ENCODE results near the gene C2orf72.
"Not testable (repeated sequence)": the region's sequence is repeated elsewhere in the genome, so short reads cannot be mapped to it uniquely, and the experiment has no call there.

C2orf72 gene

DNA sequence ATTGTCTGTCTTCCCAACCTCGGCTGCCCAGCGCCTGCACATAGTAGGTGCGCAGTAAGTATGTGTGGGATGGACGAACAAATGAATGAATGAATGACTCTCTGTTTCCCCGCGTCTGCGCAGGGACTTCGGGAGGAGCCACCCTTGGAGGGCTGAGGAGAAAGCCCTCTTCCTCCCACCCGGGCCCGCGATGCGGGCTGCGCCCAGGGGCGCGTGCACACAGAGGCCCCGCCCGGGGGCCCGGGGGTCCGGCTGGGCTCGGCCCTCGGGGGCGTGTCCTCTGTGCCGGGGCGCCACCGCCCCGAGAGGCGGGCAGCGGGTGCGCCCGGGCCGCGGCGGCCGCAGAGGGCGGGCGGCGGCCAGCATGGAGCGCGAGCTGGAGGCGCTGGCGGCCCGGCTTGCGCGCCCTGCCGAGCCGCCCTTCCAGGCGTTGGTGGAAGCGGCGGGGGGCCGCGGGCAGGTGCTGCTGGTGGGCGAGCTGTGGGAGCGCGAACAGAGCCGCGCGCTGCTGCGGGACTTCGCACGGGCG, at the start of gene C2orf72:
Gene C2orf72 (plus strand): TSS at position 322 of the 529 bp plus-strand sequence. CDS start 43 bp downstream, at position 365.
- no peak for DNase-seq

- no peak for DNase-seq
Measured at GRCh38 chr2:230989731-230990130, 47.6 kb upstream of the C2orf72 start.

DNA sequence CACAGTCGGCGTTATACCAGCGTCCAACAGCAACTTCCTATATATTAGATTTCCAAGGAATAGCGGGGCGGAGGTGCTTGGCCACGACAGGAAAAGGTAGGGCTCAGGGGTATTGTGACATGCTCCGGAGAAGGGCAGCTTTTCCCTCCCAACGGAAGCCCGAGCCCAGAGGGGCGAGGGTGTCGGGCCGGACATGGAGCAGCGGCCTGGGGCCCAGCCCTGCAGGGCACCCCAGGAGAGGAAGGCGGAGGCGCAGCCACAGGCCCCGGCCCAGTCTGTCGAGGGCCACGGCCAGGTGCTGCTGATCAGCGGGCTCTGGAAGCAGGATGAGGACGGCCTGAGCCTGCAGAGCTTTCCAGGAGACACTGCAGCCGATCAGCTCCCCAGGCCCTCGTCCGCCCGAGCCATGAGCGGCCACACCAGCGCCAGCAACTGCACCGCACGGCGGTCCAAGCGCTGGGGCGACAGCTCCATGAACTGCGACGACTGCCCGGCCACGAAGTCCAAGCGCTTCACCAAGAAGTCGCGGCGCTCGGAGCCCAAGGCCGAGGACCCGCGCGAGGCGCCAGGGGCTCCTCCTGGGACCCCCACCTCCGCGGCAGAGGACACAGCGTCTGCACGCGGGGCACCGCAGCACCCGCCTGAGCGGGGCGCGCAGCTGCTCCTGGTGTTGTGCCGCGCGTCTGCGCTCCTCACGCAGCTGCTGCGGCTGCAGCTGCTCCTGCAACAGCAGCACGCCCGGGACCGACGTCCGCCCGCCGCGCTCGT, 47.0 kb upstream of the C2orf72 start:
- no peak for DNase-seq

DNA sequence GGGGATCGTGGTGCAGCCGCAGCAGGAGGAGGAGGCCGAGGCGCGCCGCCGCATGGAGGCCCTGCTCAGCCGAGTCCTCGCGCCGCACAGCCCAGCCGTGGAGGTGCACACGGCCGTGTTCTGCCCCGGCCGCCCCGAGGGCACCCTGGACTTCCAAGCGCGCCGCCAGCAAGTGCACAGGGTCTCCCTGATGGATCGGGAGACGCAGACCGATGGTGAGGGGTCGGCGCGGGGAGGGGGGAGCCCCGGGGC, 46.5 kb upstream of the C2orf72 start:
- no peak for DNase-seq

GRCh38 chr2:230991598-230991997, 45.7 kb upstream of the C2orf72 start:
- no peak for DNase-seq

DNA sequence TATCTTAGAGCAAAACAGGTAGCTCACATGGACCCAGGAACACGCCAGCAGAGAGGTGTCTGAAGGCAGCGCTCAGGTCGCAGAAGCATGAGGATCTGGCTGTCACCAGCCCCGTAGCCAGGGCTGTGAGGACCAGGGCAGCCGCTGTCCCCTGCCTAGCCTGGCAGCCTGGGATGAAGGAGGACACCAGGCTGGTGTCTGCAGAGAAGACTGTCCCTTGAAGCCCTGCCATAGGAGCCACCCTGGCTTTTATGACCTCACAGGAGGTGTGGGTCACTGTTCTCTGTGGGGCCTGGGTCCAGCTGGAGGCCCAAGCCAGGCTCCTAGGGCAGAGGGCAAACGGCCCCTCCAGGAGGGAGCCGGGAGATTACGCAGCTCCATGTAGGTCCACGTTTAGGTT, 41.5 kb upstream of the C2orf72 start, which contains the start of gene SPATA3:
Gene SPATA3 (plus strand): TSS at position 301 of the 400 bp plus-strand sequence. CDS start 113 bp downstream, outside the sequence.
- DNase-seq = no peak

DNA sequence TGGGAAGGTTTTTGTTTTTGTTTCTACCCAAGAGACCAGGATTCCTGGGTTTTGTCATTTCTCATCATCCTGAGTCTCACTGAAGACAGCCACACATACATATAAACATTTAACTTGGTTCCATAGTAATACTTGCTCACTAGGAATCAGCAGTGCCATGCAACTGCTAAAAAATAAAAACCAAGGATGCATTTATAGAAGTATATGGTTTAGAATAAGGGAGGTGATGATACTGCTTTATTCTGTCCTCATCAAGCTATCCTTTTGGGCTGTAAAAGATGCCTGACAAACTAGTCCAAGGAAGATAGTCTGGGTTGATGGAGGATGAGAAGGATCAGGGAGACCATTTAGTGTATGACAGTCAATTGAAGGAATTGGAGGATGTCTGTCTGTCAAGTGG, 40.7 kb upstream of the C2orf72 start:
- DNase-seq = no peak

DNA sequence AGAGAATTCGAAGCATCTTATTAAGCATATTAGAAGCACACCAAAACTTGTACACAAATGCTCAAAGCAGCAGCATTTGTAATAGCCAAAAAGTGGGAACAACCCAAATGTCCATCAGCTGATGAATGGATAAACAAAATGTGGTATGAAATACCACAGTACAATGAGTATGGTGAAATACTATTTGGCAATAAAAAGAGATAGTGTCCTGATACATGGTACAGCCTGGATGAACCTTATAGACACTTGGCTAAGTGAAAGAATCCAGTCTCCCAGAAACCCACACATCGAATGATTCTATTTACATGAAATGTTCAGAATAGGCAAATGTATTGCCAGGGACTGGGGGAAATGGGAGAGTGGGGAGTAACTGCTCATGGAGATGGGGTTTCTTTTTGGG, 38.4 kb upstream of the C2orf72 start:
- no peak for DNase-seq

DNA sequence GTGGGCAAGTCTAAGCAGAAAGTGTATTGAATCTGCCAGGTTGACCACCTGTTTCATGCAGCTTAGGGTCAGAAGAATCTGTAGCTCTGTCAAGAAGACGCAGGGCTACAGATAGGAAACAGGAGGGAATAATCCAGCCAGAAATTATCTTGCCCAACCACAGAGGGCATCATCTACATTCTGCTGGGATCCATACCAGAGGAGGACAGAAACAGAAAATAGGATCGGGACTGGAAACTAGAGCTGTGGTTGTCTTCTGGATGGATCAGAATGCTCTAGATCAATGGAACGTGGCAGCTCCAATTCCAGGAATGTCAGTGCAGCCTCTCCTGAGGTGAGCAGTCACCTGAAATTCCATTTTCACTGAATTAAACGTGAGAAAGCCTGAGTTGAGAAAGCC, 37.8 kb upstream of the C2orf72 start:
- no peak for DNase-seq

- peak; percentile 29 for DNase-seq
Measured at GRCh38 chr2:231000211-231000904, 37.0 kb upstream of the C2orf72 start.

- no peak for DNase-seq
Measured at GRCh38 chr2:231001036-231001435, 36.3 kb upstream of the C2orf72 start.

DNA sequence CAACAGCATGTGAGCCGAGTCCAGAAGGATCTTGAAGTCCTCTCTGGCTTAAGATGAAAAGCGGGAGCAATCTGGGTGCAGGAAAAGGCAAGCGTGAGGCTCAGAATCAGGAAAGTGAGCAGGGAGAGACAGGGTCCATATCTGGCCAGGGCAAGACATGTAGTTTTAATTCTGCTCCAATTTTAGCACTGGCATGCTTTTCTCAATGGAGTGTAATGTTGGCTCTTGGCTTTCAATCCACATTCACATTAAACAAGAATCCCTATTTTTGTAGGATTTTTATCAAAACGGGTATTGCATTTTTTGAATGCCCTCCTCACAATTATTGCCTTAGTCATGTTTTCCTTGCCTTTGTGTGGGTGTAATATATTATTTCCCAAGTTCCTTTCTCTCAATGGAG, 35.4 kb upstream of the C2orf72 start:
- DNase-seq = no peak

DNA sequence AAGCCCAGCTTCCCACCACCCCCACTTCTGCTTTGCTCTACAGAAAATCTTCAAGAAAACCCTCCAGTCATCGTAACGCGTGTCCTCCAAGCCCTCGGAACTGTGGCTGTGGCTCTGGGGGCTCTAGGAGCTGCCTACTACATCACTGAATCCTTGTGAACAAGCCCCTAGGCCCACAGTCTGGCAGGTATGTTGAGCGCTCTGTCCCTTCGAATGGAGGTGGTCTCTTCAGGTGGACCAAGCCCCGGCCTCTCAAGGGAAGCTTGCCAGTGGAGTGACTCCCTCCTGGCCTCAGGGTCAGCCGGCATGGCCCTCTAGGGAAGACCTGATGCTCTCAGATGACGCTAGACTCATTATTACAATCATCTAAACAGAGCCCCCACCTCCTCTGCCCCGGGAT, 34.7 kb upstream of the C2orf72 start:
- DNase-seq = no peak

- no peak for DNase-seq
Measured at GRCh38 chr2:231003186-231003585, 34.1 kb upstream of the C2orf72 start.

- DNase-seq = not testable (repeated sequence)
Measured at GRCh38 chr2:231004930-231005329, 32.4 kb upstream of the C2orf72 start.

DNA sequence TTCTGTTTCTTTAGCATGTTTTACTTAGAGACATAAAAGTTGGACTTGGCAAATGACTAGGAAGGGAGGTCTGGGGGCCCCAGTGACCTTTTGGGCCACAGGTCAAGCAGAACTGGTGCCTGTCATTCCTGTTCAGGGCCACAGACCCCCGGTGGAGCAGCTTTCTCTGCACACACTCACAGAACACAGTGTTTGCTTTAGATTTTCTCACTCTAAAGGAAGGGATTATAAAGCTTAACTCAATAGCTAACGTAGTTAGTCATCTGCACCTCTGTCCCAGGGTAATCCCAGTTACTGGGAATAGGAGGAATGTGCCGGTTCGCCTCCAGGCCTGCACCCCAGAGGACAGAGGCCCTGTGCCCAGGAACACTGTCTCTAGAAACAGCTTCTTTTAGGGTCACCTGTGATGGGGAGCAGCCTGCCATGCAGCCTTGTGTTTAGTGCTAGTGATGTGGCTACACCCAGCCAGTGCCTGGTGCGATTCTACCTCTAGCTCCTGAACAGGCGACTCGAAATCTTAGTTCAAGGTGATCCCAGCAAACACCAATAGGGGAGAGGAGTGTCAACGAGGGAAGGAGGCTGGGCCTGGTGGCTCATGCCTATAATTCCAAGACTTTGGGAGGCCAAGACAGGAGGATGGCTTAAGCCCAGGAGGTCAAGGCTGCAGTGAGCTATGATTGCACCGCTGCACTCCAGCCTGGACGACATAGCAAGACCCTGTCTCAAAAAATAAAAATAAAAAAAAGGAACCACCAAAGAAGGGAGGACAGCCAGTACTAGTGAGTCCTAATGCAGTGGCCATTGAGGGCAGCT, 29.8 kb upstream of the C2orf72 start:
- no peak for DNase-seq

DNA sequence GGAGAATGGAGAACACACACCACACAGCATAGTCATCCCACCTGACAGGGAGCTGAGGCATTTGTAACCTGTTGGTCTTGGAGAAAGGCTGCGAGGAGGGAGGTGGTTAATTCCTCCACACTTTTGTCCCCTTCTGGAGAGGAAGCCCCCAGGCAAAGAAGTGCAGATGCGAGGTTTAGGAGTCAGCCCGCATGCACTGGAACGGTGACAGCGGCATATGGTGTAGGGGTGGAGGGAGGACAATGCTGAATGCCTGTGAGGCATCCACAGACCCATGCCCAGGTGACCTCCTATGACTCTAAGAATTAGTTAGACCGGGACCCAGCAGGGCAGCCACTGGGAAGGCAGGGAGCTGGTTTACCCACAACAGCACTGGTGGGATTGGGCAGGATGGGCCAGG, 29.2 kb upstream of the C2orf72 start:
- no peak for DNase-seq

GRCh38 chr2:231009236-231009919, 27.9 kb upstream of the C2orf72 start:
- DNase-seq = peak; percentile 44

DNA sequence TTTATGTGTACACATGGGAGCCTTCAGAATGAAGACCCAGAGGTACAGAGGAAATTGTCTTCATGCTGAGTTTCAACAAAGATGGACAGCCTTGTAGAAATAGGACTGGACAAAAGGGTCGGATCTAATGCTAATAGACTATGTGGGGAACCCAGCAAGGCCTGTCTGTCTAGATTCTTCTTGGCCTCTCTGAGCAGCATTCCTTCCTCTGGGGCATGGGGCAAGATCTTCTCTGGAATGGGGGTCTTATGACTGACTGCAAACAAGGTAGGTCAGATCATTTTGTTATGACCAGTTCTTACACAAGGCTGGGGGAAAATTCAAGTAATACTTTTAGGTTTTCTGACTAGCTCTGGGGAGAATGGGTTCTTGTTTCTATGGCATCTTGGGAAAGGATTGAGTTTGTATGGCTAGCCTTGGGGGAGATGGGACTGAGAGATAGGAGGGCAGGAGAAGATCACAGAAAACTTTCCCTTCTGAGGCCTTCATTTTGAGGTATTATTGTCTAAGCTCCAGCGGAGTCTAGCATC, 27.1 kb upstream of the C2orf72 start:
- no peak for DNase-seq

DNA sequence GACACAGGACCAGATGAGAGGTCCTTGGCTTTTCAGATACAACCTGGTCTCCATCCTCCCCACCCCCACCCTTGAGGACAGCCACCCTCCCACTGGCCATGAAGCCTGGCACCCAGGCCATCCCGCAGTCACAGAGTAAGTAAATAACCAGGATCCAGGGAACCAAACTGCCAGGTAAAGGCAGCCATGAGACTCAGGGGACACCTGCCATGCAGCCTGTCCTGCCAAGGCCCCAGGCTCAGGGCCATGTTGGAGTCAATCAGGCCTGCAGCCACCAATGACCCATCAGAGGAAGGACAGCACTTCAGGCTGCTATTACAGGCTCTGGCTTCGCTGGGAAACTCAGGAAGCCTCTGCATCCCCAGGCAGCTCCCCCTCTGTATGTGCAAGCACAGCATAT, 25.8 kb upstream of the C2orf72 start:
- DNase-seq = no peak

DNA sequence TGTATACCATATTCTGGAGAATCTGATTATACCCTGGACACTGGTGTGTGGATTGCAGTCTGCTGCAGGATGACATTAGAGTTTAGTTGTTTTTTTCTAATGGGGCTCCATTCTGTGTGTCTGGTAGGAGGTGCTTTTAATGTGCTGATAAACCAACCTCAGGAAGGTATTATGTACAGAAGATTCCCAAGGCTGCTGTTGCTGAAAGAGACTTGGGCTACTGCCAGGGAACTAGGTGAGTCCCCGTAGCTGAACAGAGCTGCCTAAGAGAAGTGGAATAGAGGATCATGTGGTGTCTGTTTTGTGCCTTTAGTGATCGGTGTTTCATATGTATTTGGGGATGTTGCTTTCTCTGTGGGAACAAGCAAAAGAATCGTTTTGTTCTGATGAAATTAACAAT, 24.9 kb upstream of the C2orf72 start:
- peak; percentile 22 for DNase-seq

DNA sequence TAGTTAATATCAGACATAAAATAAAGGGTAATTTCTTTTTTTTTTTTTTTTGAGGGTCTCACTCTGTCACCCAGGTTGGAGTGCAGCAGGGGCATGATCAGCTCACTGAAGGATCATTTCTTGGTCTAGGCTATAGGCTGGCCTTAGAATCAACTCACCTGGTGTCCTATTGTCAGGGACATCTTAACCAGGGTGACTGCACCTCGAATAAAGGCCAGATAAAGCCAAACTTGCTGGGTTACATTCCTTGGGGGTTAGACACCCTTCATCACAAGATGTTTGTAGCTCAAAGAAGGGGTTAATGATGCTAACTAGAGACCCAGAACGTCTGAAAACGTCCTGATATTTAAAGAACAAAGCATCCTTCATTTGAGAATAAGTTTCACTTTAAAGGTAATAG, 23.5 kb upstream of the C2orf72 start:
- no peak for DNase-seq

- DNase-seq = no peak
Measured at GRCh38 chr2:231015478-231015877, 21.8 kb upstream of the C2orf72 start.
